GM23338 (cell line): ENCODE results near the gene CSNK2B. TPM values are rescaled to one million over a fixed set of nuclear protein-coding genes. Genes with fewer than 3 reads are reported as not detected.

ENCODE experiments used
- ATAC-seq: fragments of 200-7000 bp; cut with Tn5 transposase; 3 replicates; pipeline ENCODE4 v1.9.1; 2020
- DNase-seq: peaks from one replicate; pipeline ENCODE4 v3.0.0-alpha.2; 2015; ENCODE audit warnings: low spot score
- H2AFZ ChIP-seq: fragments of 200-600 bp; sonication (generic); 2 replicates; pipeline ENCODE4 v1.8.0; 2016; ENCODE audit warnings: antibody characterized with exemption, mild to moderate bottlenecking, moderate library complexity
- H3F3A ChIP-seq: fragments of 200-600 bp; sonication (generic); replicated peaks from 2 replicates; pipeline ENCODE4 v1.8.0; 2017; ENCODE audit warnings: antibody characterized with exemption, mixed run types, low read depth
- H3K27ac ChIP-seq: fragments of 200-600 bp; sonication (generic); 2 replicates; pipeline ENCODE4 v1.6.1; 2016; ENCODE audit warnings: low read depth
- H3K27me3 ChIP-seq: fragments of 200-600 bp; sonication (generic); 2 replicates; pipeline ENCODE4 v1.8.0; 2016; ENCODE audit warnings: mild to moderate bottlenecking, mixed run types, moderate library complexity; ENCODE audit not compliant: insufficient read depth
- H3K36me3 ChIP-seq: fragments of 200-600 bp; sonication (generic); 2 replicates; pipeline ENCODE4 v1.8.0; 2016; ENCODE audit warnings: mild to moderate bottlenecking; ENCODE audit not compliant: insufficient read depth
- H3K4me1 ChIP-seq: fragments of 200-600 bp; sonication (generic); 2 replicates; pipeline ENCODE4 v1.8.0; 2016; ENCODE audit warnings: mild to moderate bottlenecking, moderate library complexity; ENCODE audit not compliant: insufficient read depth
- H3K4me2 ChIP-seq: fragments of 200-600 bp; sonication (generic); 2 replicates; pipeline ENCODE4 v1.7.1; 2017; ENCODE audit warnings: mixed run types
- H3K4me3 ChIP-seq: fragments of 200-600 bp; sonication (generic); 2 replicates; pipeline ENCODE4 v1.6.1; 2016; ENCODE audit warnings: mixed run types
- H3K79me2 ChIP-seq: fragments of 200-600 bp; sonication (generic); replicated peaks from 2 replicates; pipeline ENCODE4 v1.8.0; 2017; ENCODE audit warnings: mild to moderate bottlenecking; ENCODE audit not compliant: insufficient read depth
- H3K9me2 ChIP-seq: fragments of 200-600 bp; sonication (generic); 2 replicates; pipeline ENCODE4 v1.8.0; 2017; ENCODE audit not compliant: insufficient read depth
- H4K20me1 ChIP-seq: fragments of 200-600 bp; sonication (generic); replicated peaks from 2 replicates; pipeline ENCODE4 v1.8.0; 2017; ENCODE audit warnings: mild to moderate bottlenecking; ENCODE audit not compliant: insufficient read depth
- H3K27ac Mint-ChIP-seq: 2 replicates; pipeline ENCODE4 v1.8.0; 2020; ENCODE audit warnings: inconsistent platforms, mild to moderate bottlenecking, moderate library complexity, mixed read lengths
- H3K27me3 Mint-ChIP-seq: 3 replicates; pipeline ENCODE4 v1.8.0; 2022; ENCODE audit warnings: low read depth, mild to moderate bottlenecking, moderate library complexity, mixed read lengths, inconsistent platforms; ENCODE audit not compliant: insufficient read depth, poor library complexity
- H3K36me3 Mint-ChIP-seq: 3 replicates; pipeline ENCODE4 v1.8.0; 2021; ENCODE audit warnings: low read depth, mild to moderate bottlenecking, inconsistent platforms, moderate library complexity, mixed read lengths
- H3K4me1 Mint-ChIP-seq: 3 replicates; pipeline ENCODE4 v1.8.0; 2020; ENCODE audit warnings: mild to moderate bottlenecking, inconsistent platforms, mixed read lengths
- H3K4me3 Mint-ChIP-seq: 3 replicates; pipeline ENCODE4 v1.8.0; 2021; ENCODE audit warnings: moderate library complexity, mild to moderate bottlenecking, inconsistent platforms, mixed read lengths
- H3K9me3 Mint-ChIP-seq: 3 replicates; pipeline ENCODE4 v1.8.0; 2020; ENCODE audit warnings: moderate library complexity, mild to moderate bottlenecking, inconsistent platforms, mixed read lengths
- ETS1 ChIP-seq: IDR thresholded peaks from 2 replicates; pipeline ENCODE4 v1.6.1; 2016; ENCODE audit warnings: antibody characterized with exemption
- EZH2 ChIP-seq: fragments of 200-600 bp; sonication (generic); IDR thresholded peaks from one replicate; pipeline ENCODE4 v1.8.0; 2017; ENCODE audit warnings: antibody characterized with exemption, mild to moderate bottlenecking, low read depth; ENCODE audit not compliant: unreplicated experiment
- JUNB ChIP-seq: IDR thresholded peaks from one replicate; pipeline ENCODE4 v1.6.1; 2016; ENCODE audit warnings: antibody characterized with exemption; ENCODE audit not compliant: unreplicated experiment
- POLR2AphosphoS5 ChIP-seq: IDR thresholded peaks from 2 replicates; pipeline ENCODE4 v1.6.1; 2016; ENCODE audit warnings: antibody characterized with exemption, low read depth
- REST ChIP-seq: IDR thresholded peaks from one replicate; pipeline ENCODE4 v1.6.1; 2018; ENCODE audit warnings: antibody characterized with exemption; ENCODE audit not compliant: unreplicated experiment
- ZNF331 ChIP-seq: fragments of 250-450 bp; sonication (Bioruptor Pico); IDR thresholded peaks from 2 replicates; pipeline ENCODE4 v1.5.0; 2020; ENCODE audit warnings: low read depth, mild to moderate bottlenecking, moderate library complexity
- polyA plus RNA-seq: library from polyadenylated mRNA; unstranded; fragments of >200 nt; fragmentation: Nextera tagmentation; extraction: Ambion mirVana; gene quantifications from 2 replicates; pipeline ENCODE4 v1.2.1, GENCODE V29; 2016
- total RNA-seq: library from RNA; depleted of rRNA; stranded (reverse); fragments of >200 nt; shearing (Covaris generic); gene quantifications from 2 replicates; pipeline ENCODE4 v1.2.3, GENCODE V29; 2014

Gene CSNK2B
- total and polyA plus RNA-seq, 2 experiments from 2014 or later, result 260 to 271 TPM

- TF ChIP-seq JUNB, result no peak
- TF ChIP-seq EZH2, result no peak
- no peak for TF ChIP-seq ZNF331 (CRISPR knock-in tag)
These were observed 1.7 kb upstream of the CSNK2B start (continued) for GRCh38 chr6:31663961-31664789.

- Mint-ChIP-seq H3K9me3 (no peaks in the 10 kb centered on the region; the same call in 2 of the 3 replicates), H3K36me3 (peaks cover 77% of the 10 kb centered on the region), H3K27ac (peak within 1 kb of the TSS; percentile 98), H3K4me1 (peaks cover 35% of the 10 kb centered on the region), H3K4me3 (peak within 1 kb of the TSS; percentile 93), H3K27me3 (peaks cover 17% of the 10 kb centered on the region)
- peaks cover 51% of the 10 kb centered on the region for H3K79me2 ChIP-seq
- H3F3A ChIP-seq, result peaks cover 21% of the 10 kb centered on the region; the same call in 1 of the 2 replicates
- peak within 1 kb of the TSS; percentile 97 for H3K4me3 ChIP-seq
- H4K20me1 ChIP-seq, result peaks cover 12% of the 10 kb centered on the region
- peak within 1 kb of the TSS; percentile 89 for H3K4me2 ChIP-seq
- H3K9me2 ChIP-seq, result no peaks in the 10 kb centered on the region
- H3K27ac ChIP-seq, result peak within 1 kb of the TSS; percentile 94
- DNase-seq (peak; percentile 88), ATAC-seq (peak; percentile 32)
- H3K27me3 ChIP-seq, result no peaks in the 10 kb centered on the region
- TF ChIP-seq REST, result no peak
- TF ChIP-seq ETS1, result peak; percentile 40; the same call in 1 of the 2 replicates
- TF ChIP-seq POLR2AphosphoS5, result peak; percentile 51
- peaks cover 41% of the 10 kb centered on the region for H3K36me3 ChIP-seq
- peak within 1 kb of the TSS; percentile 1; the same call in 1 of the 2 replicates for H2AFZ ChIP-seq
- H3K4me1 ChIP-seq, result peaks cover 25% of the 10 kb centered on the region
These were observed 935 bp upstream of the CSNK2B start, which contains the start of gene GPANK1 for GRCh38 chr6:31664790-31665500. TSS of gene GPANK1 (minus strand) at chr6:31664997. CDS start at chr6:31664478, 519 bp downstream.
